ENCODE measurements around the gene LRRK1.

LRRK1 gene

DNA sequence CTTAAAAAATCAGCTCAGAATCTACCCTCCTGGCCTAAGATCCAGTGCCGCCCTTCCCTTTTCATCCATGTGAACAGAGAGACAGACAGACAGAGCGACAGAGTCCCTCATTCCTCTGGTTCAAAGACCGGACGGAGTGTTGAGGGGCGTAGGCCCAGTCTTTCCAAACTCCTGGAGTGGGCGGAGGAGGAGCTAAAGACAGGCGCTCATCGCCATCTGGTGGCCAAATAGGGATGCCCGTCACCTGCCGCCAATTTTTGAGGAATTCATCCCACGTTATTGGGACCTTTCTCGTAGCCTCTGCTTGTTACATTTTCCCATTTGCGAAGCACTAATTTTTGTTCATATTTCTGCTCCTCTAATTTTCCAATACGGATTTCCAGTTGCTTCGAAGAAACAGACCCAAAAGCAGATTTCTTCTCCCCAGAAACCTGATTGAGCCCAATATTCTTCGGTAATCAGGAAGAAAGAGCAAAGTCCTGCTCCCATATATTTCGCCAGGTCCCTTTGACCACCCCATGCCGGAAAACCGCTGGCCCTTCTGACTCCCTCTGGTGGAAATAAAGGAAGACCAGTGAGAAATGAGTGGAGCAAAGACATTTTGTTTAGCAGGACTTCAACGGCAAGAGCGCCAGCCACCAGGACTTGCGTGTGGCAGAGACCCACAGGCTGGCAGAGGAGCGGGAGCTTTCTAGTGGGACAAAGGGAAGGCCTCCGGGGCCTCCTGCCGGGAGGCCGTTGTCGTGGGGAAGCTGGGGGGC is 88.0 kb downstream of the LRRK1 start:
- peak; percentile 80 for DNase-seq (ENCODE audit: low read depth)
- peak; percentile 95 for TF ChIP-seq CTCF (conservative IDR thresholded peaks at IDR 0.05; ENCODE audit: low read depth, low read length)
- H3K4me3 ChIP-seq (ENCODE audit: low read depth, low read length) = no peak overlapping the region

DNA sequence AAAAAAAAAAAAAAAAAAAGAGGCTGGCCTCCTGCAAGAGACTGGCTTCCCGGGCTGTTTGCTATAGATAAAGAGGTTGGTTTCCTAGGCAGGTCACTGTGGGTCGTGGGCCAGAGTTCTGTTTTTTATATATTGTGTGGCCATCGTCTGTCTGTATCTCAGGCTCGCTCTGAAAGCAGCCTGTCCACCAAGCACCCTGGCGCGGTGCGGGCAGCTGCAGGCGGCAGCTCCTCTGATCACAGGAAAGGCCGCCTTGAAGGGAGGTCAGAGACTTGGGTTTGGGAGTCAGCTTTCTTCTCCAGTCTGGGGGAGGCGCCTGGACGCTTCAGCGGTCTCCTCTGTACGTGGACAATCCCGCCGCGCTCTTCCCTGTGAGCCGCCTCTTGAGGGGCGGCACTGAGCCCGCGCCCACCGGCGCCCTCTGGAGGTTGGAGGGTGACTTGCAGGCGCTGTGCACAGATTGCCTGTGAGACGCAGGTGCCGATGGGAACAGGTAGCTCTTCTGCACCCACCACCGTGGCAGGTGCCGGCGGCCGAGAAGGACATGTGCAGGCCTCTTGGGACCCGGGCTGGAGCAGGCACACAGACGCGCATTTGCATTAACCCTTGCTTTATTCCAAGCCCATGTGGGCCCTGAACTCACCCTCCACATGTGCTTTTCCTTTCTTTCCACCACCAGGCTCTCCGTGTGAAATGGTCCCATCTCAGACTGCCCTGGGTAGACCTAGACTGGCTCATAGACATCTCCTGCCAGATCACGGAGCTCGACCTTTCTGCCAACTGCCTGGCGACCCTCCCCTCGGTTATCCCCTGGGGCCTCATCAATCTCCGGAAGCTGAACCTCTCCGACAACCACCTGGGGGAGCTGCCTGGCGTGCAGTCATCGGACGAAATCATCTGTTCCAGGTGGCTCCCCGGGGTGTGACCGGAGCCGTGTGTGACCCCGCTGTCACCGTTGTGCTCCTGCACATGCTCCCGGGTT is 89.3 kb downstream of the LRRK1 start:
- TF ChIP-seq CTCF (conservative IDR thresholded peaks at IDR 0.05; ENCODE audit: low read depth, low read length) = peak; percentile 99
- H3K4me3 ChIP-seq (ENCODE audit: low read depth, low read length) = peak overlapping the region; percentile 64
- DNase-seq (ENCODE audit: low read depth) = peak; percentile 86

GRCh38 chr15:101009176-101009575 is 90.0 kb downstream of the LRRK1 start:
- H3K4me3 ChIP-seq (ENCODE audit: low read depth, low read length) = no peak overlapping the region
- no peak for DNase-seq (ENCODE audit: low read depth)
- TF ChIP-seq CTCF (conservative IDR thresholded peaks at IDR 0.05; ENCODE audit: low read depth, low read length) = no peak

- no peak for TF ChIP-seq CTCF (conservative IDR thresholded peaks at IDR 0.05; ENCODE audit: low read depth, low read length)
- H3K4me3 ChIP-seq (ENCODE audit: low read depth, low read length) = no peak overlapping the region
- DNase-seq (ENCODE audit: low read depth) = no peak
Observed at GRCh38 chr15:101010781-101011180, 91.6 kb downstream of the LRRK1 start.

GRCh38 chr15:101012326-101013200 is 93.4 kb downstream of the LRRK1 start:
- DNase-seq (ENCODE audit: low read depth) = no peak
- H3K4me3 ChIP-seq (ENCODE audit: low read depth, low read length) = no peak overlapping the region
- TF ChIP-seq CTCF (conservative IDR thresholded peaks at IDR 0.05; ENCODE audit: low read depth, low read length) = no peak

DNA sequence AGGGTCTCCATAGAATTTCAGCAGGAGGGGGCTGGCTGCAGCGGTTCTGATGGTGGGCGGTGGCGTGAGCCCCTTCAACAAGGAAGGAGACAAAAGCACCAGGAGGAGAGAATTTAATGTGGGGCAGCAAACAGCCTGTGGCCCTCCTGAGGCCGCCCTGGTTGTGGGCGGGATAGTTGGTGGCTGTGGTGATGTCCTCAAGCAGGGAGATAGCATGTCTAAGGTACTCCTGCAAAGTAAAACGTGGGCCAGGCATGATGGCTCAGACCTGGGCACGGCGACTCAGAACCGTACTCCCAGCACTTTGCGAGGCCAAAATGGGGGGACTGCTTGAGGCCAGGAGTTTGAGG is 94.0 kb downstream of the LRRK1 start:
- DNase-seq (ENCODE audit: low read depth) = no peak
- TF ChIP-seq CTCF (conservative IDR thresholded peaks at IDR 0.05; ENCODE audit: low read depth, low read length) = no peak
- no peak overlapping the region for H3K4me3 ChIP-seq (ENCODE audit: low read depth, low read length)
